Mucosa of gallbladder (tissue), 1 donor: ENCODE measurements around the gene ARNT2. TPM values are rescaled to one million over a fixed set of nuclear protein-coding genes. Genes with fewer than 3 reads are reported as not detected.
"Not testable (repeated sequence)": the region's sequence is repeated elsewhere in the genome, so short reads cannot be mapped to it uniquely, and the experiment has no call there.

Experiments used
- DNase-seq: peaks from one replicate; pipeline ENCODE4 v3.0.0-alpha.2; 2020; ENCODE audit warnings: low spot score
- total RNA-seq: library from RNA; stranded (reverse); gene quantifications from one replicate; pipeline ENCODE4 v1.2.1, GENCODE V29; 2021
- donor health status: DM: no; HTN: no; CAD: no.

ARNT2 gene
- total RNA-seq: 6.6 TPM

DNA sequence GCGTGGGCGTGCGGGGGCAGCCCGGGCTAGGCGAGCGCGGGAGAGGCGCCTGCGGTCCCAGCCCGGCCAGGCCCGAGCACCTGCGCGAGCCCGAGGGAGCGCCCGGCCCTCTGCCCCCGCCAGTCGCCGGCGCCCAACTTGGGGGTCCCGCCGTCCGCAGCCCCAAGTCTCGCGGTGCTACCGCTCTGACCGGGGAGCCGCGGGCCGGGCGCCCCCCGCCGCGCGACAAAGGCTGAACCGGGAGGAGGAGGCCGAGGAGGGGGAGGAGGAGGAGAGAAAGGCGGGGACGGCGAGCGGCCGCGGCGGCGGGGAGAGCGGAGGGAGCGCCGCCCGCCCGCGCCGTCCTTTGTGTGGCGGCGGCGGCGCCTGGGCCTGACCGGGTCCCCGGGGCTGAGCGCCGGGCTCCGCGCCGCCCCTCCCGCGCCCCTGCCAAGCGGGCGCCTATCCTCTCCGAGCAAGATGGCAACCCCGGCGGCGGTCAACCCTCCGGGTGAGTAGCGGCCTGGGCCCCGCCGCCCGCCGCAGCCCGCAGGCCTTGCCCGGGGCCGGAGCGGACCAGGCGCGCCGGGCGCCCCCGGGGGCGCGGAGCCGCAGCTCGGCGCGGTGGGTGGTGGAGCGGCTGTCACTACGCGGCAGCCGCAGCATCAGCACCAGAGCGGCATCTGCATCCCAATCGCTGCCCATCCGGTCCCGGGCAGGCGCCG lies at the start of gene ARNT2:
Gene ARNT2 (plus strand): TSS at position 326 of the 704 bp plus-strand sequence. CDS start 134 bp downstream, at position 460.
- no peak for DNase-seq

GRCh38 chr15:80367094-80367493 lies 37.1 kb upstream of the ARNT2 start:
- DNase-seq: no peak

DNA sequence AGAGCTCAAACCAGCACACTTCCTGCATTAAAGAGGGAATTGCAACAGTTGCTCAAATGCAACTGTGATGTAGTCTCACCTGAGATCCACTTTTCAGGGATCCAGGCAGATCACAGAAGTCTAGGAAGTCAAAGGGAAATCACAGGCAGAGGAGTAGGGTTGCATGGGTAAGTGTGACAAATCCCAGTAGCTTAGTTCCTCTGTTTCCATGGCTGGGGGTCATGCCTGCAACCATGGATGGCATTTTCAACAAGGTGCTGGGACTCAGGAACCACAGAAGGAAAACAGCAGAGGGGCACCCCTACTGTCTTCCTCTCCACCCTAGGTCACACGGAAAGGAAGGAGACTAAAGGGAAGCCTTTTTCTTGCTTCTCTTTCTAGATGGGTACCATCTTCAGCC lies 36.5 kb upstream of the ARNT2 start:
- no peak for DNase-seq

- no peak for DNase-seq
These were observed 32.3 kb upstream of the ARNT2 start for GRCh38 chr15:80371924-80372323.

DNA sequence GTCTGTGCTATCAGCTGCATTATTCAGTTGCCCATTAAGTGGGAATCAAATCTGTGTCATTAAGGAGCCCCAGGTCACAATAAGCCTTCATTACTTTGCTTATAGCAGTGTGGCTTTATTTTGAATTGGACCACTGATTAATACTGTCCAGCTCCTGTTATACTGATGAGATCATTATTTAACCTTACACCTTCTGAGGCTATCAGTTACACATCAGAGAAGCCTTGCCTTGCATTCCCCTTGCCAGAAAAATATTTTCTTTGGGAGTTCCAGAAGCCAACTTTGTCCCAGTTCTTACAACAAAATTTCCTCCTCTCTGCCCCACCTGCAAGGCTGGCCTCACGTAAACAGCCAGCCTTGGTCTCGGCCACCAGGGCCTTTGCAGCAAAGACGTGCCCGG lies 29.7 kb upstream of the ARNT2 start:
- DNase-seq: no peak

DNA sequence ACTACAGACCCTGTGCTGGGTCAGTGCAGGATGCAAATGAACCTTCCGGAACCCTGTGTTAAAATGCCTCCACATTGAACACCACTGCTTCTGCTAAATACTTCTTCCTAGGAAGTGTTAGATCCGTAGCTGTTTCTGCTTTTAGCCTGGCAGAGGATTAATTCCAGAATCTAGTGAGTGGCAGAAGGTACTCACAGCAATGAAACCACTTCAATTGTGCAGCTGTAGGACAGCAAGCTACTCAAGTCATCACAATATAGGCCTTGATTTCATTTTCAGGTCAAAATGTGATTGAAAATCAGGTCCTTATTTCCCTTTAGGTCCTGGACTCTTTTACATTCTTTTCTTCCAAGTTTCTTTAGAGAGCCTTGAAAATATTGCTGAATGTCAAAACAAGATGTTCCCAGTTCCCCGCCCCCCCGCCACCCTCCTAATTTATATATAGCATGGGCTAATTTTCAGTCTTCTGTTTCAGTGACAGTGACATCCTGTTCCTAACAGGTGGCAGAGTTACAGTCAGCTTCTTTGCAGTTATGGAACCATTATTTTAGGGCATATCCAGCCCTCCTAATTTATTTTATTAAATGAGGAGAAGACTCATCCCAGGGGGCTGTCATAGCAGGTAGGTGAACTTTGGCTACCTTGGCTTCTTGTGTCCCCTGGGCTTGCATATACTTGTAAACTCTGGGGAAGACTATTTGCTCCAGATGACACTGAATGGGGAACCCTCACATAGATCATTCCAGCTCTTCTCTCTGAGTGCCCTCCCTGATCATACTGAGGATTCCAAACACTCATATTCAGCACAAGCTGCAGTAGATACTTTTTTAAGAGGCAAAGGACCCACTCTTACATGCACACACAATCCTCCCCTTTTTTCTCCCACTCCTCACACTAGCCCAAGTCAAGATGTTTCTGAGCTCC lies 28.0 kb upstream of the ARNT2 start:
- no peak for DNase-seq

DNA sequence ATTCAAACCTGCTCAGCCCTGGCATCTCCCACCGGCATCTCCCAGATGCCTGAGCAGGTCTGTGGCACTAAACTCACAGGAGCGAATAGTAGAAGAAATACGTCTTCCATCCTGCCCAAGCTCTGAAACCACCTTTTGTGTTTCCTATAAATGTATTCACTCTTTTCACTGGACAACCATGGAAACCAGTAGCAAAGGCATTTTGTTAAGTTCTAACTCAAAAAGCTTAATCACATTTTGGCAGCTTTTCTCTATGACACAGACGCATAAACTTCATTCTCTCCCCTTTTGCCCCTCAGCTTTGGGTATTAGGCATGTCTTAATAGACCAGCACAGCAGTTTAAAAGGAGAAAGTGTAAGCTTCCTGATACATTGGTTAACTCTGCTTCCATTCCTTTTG lies 24.5 kb upstream of the ARNT2 start:
- DNase-seq: no peak

GRCh38 chr15:80380154-80380553 lies 24.0 kb upstream of the ARNT2 start:
- DNase-seq: no peak

DNA sequence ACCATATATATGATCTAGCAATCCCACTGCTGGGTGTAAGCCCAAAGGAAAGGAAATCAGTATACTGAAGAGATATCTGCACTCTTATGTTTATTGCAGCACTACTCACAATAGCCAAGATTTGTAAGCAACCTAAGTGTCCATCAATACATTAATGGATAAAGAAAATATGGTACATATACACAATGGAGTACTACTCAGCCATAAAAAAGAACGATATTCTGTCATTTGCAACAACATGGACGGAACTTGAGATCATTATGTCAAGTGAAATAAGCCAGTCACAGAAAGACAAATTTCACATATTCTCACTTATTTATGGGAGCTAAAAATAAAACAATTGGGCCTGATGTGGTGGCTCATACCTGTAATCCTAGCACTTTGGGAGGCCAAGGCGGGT lies 21.9 kb upstream of the ARNT2 start:
- DNase-seq: no peak

GRCh38 chr15:80384432-80384831 lies 19.8 kb upstream of the ARNT2 start:
- no peak for DNase-seq

- no peak for DNase-seq
These were observed 18.0 kb upstream of the ARNT2 start for GRCh38 chr15:80386151-80386550.

DNA sequence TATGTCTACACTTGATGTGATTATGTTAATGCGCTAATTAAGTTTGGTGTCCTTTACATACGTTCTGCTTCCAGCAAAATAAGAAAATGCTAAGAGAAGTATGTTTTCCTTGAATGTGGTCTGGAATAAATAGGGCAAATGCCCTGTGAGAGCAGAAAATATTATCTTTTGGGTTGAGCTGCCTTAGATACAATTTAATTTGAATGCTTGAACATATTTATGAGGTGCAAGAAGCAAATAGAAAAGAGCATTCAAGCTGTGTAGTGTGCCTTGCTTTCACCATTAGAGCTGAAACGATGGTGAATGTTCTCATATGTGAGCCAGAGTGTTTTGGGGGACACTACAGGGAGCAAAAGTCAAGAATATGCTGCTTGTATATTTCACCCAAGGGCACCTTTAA lies 15.9 kb upstream of the ARNT2 start:
- no peak for DNase-seq

- DNase-seq: no peak
These were observed 14.8 kb upstream of the ARNT2 start for GRCh38 chr15:80389370-80389769.

DNA sequence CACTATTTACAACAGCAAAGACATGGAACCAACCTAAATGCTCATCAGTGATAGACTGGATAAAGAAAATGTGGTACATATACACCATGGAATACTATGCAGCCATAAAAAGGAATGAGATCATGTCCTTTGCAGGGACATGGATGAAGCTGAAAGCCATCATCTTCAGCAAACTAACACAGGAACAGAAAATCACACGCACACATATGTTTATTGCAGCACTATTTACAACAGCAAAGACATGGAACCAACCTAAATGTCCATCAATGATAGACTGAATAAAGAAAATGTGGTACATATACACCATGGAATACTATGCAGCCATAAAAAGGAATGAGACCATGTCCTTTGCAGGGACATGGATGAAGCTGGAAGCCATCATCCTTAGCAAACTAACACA lies 13.2 kb upstream of the ARNT2 start:
- DNase-seq: not testable (repeated sequence)

- DNase-seq: no peak
These were observed 8.6 kb upstream of the ARNT2 start for GRCh38 chr15:80395616-80396015.

DNA sequence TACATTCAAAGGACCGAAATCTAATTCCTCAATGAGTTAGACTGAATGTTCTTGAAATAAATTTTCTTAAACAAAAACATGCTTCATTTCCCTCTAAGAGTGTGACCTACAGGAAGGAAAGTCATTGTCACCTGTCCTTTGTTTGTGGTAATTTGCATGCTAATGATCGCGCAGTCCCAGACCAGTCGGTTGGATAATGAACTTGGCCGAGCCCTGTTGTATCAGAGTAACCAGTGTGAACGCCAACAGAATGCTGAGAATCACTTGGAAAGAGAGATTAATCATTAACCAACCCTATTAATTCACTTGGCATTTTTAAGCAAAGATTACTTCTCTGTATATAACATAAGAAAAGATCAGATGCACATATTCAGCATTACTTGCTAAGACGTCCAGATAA lies 8.1 kb upstream of the ARNT2 start:
- no peak for DNase-seq

DNA sequence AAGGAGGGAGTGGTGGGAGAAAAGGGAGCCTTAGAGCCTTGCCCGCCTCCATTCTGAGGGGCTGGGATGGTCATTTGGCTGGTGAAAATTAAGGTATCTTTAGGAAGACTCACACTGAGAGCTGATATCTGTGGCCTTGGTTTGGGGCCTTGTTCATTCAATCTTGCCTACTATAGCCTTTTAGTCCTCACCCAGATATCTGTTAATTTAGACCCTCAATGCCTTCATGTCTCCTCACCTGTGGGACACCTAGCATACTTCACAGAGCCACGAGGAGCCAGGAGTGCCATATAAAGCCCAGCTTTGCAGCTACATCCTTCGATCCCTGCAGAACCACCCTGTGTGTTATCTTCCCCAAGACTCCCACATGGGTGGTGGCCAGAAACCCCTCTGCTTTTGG lies 4.7 kb upstream of the ARNT2 start:
- no peak for DNase-seq

DNA sequence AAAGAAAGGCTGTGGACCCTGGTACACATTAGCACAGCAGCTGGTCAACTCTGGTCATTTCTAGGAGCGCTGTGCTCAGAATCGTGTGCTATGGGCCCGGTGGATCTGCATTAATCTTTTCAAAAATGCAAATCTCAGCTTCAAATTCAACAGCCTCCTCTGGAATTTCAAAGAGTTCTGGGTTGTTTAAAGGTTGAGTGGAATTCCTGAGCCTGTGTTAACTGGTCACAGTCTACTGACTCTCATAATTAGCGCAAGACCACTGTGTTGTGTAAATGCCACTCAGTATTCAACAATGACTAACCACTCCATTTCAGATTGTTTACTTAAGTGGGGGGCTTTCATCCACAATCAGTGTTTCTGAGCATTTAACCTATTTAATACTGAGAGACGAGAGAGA lies 2.7 kb upstream of the ARNT2 start:
- no peak for DNase-seq

GRCh38 chr15:80402339-80402738 lies 1.8 kb upstream of the ARNT2 start:
- DNase-seq: no peak

DNA sequence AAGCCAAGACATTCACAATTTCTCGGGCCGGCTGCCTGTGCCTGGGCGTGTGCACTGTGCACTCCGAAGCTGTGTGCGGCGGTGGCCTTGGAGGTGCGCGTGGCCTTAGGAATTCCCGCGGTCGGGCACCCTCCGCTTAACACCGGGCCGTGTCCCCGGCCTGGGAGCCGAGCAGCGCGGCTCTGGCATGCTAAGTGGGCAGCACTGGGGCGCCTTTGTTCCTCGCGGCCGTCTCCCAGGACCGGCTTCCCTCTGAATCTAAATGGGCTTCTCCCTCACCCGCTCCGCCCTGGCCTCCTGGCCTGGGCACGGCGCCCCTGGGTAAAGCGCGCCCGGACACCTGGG lies 498 bp upstream of the ARNT2 start:
- DNase-seq: no peak

DNA sequence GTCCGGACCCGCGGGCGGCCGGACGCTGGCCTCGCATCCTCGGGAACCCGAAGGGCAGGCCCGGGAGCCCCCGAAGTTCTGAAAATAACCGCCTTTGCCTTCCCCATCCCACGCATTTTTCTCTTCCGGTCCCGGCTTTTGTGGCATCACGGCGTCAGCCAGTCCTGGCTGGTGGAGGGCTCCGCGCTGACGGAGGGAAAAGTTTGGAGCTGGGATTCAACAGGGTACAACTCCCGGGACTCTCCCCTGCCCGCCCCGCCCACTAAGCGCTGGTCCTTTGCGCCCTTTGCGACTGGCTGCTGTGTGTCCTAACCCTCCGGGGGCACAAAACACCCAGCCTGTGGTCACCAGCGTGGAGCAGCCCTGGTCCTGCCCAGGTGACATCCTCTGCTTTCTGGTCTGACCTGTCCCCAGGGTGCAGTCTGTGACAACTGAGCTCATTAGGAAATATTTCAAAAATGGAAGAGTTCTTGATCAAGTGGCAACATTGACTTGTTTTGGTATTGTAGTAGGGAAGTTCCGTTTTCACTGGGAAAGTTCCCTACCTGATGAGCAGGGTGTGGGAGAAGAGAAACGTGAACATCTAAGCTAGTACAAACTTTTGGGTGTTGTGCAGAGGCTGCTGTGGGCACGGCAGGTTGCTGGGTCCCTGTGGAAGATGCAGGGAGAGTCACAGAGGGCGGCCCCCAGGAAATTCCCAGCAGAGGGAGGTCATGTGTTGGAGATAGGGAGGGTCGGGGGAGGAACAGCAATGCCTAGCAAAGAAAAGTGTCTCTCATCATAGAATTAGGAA lies 775 bp downstream of the ARNT2 start:
- no peak for DNase-seq

DNA sequence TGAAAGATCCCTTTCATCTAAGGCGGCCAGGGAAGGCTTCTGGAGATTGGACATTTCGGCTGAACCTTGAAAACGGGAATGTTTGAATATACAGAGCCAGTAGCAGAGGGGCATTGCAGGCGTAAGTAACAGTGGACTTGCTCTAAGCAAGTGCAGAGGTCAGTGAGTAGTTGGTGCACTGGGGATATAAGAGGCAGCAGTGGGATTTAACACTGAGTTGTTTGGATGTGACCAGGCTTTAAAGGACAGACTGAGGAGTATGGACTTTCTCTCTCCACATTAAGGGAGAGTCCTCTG lies 1.3 kb downstream of the ARNT2 start:
- DNase-seq: no peak

DNA sequence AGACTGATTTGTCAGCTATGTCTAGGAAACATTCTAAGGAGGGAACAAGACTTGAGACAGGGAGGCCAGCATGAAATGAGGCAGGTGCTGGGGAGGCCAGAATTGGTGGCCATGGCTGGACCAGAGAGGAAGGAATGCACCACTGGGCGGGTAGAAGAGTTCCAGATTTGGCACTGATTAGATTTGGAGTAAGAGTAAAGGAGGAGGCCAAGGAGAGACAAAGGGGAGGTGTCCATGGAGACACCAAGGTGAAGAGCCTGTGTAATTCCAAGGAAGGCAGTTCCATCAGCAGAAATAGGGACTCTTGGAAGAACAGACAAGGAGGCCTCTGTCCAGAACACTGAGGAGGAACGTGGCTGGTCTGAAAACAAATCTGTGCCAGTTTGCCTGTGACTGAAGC lies 1.8 kb downstream of the ARNT2 start:
- DNase-seq: no peak
